ENCODE measurements around the gene GNB1L. TPM values are rescaled to one million over a fixed set of nuclear protein-coding genes. Genes with fewer than 3 reads are reported as not detected.

Gene GNB1L
- total and polyA plus RNA-seq, 4 donors: 3.2 to 10.3 (median 5.3) TPM

GRCh38 chr22:19754701-19755144 lies 100.0 kb downstream of the GNB1L start:
- peaks cover 81% of the 10 kb centered on the region for H3K27me3 ChIP-seq (ENCODE audit: control insufficient read depth, insufficient read depth, low read length)
- H3K9me3 ChIP-seq (ENCODE audit: control insufficient read depth, insufficient read depth, low read length): no peaks in the 10 kb centered on the region
- WGBS (ENCODE audit: insufficient coverage): 24% methylated on average over 14 of the region's 14 CpGs
- peaks cover 37% of the 10 kb centered on the region for H3K4me1 ChIP-seq (ENCODE audit: control insufficient read depth, insufficient read depth, low read length)
- no peak for DNase-seq (ENCODE audit: low read depth in 4 of 6, low spot score in 6 of 6)
- no peak overlapping the region for H3K4me3 ChIP-seq (ENCODE audit: low read depth, low read length)
- H3K27ac ChIP-seq (ENCODE audit: low read depth, low read length): no peak overlapping the region
- H3K36me3 ChIP-seq (ENCODE audit: control insufficient read depth, insufficient read depth, low read length): no peaks in the 10 kb centered on the region

GRCh38 chr22:19753996-19754700 lies 100.5 kb downstream of the GNB1L start:
- no peaks in the 10 kb centered on the region for H3K36me3 ChIP-seq (ENCODE audit: control insufficient read depth, insufficient read depth, low read length)
- H3K27me3 ChIP-seq (ENCODE audit: control insufficient read depth, insufficient read depth, low read length): peaks cover 75% of the 10 kb centered on the region
- DNase-seq (ENCODE audit: low read depth in 4 of 6, low spot score in 6 of 6): no peak
- H3K4me1 ChIP-seq (ENCODE audit: control insufficient read depth, insufficient read depth, low read length): peaks cover 31% of the 10 kb centered on the region
- no peaks in the 10 kb centered on the region for H3K9me3 ChIP-seq (ENCODE audit: control insufficient read depth, insufficient read depth, low read length)
- 52% methylated on average over 14 of the region's 14 CpGs for WGBS (ENCODE audit: insufficient coverage)
- H3K27ac ChIP-seq (ENCODE audit: low read depth, low read length): no peak overlapping the region
- no peak overlapping the region for H3K4me3 ChIP-seq (ENCODE audit: low read depth, low read length)

DNA sequence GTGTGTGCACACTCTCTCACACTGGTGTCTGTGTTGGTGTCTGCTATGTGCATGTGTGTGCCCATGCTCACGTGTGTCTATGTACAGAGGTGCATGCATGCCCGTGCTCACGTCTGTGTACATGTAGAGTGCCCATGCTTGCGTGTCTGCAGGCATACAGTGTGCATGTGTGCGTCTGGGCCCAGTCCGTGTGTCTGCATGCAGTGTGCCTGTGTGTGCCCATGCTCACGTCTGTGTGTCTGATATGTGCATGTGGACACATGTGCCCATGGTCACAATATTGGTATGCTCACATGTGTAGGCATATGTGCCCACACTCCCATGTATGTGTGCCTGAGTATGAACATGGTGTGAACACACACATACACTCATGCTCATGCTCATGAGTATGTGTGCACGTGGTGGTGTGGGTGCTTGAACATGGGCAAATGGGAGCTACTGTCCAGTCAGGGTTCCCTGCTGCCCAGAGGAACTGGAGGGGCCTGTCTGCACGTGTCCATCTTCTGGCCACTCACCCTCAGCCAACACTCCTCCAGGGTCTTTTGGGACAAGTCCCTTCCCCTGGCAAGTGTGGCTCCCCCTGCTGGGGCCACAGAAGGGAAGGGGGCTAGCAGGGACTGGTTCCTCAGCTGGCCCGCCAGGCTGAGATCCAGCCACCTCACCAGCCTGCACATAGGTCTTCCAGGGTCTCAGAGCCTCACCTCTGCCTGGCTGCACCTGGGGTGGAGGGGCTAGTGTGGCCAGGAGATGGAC lies 101.4 kb downstream of the GNB1L start:
- H3K4me3 ChIP-seq (ENCODE audit: low read depth, low read length): no peak overlapping the region
- peaks cover 66% of the 10 kb centered on the region for H3K27me3 ChIP-seq (ENCODE audit: control insufficient read depth, insufficient read depth, low read length)
- no peaks in the 10 kb centered on the region for H3K9me3 ChIP-seq (ENCODE audit: control insufficient read depth, insufficient read depth, low read length)
- no peak for DNase-seq (ENCODE audit: low read depth in 4 of 6, low spot score in 6 of 6)
- H3K36me3 ChIP-seq (ENCODE audit: control insufficient read depth, insufficient read depth, low read length): no peaks in the 10 kb centered on the region
- 79% methylated on average over 9 of the region's 10 CpGs for WGBS (ENCODE audit: insufficient coverage)
- no peak overlapping the region for H3K27ac ChIP-seq (ENCODE audit: low read depth, low read length)
- H3K4me1 ChIP-seq (ENCODE audit: control insufficient read depth, insufficient read depth, low read length): peaks cover 26% of the 10 kb centered on the region

DNA sequence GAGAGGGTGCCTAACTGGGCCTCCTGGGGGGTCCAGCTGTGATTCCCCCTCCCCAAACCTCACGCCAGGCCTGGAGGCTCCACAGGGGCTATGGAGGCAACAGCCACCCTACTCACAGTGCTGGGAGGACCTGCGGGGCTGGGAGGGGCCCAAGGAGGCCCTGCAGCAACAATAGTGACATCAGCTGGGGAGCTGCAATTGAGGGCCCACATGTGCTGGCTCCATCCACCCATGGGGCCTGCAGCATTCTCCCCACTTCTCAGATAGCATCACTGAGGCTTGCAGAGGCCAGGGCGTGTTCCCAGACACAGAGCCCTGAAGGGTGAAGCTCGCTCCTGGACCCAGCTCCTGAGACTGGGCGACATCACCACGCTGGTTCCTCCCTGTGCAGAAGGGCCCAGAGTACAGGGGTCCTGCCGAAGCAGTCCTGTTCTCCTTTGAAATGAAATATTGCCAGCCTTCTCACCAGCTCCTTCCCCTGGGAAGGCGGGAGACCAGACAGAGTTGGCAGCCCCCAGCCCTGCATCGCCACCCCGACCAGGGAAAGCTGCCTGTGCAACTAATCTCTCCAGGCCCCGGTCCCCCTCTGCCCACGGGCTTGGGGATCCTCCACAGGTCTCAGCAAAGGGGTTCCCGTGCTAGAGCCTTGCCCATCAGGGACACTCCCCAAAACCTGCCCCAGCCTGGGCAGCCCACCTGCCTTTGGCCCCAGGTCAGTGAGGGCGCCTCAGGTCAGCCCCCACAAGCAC lies 103.0 kb downstream of the GNB1L start:
- Histone ChIP-seq H3K4me1 (ENCODE audit: control insufficient read depth, insufficient read depth, low read length) (peaks cover 21% of the 10 kb centered on the region), H3K9me3 (ENCODE audit: control insufficient read depth, insufficient read depth, low read length) (no peaks in the 10 kb centered on the region), H3K27ac (ENCODE audit: low read depth, low read length) (no peak overlapping the region), H3K27me3 (ENCODE audit: control insufficient read depth, insufficient read depth, low read length) (peaks cover 51% of the 10 kb centered on the region), H3K4me3 (ENCODE audit: low read depth, low read length) (no peak overlapping the region), H3K36me3 (ENCODE audit: control insufficient read depth, insufficient read depth, low read length) (no peaks in the 10 kb centered on the region)
- no peak for DNase-seq (ENCODE audit: low read depth in 4 of 6, low spot score in 6 of 6)
- WGBS (ENCODE audit: insufficient coverage): 78% methylated on average over 13 of the region's 14 CpGs

DNA sequence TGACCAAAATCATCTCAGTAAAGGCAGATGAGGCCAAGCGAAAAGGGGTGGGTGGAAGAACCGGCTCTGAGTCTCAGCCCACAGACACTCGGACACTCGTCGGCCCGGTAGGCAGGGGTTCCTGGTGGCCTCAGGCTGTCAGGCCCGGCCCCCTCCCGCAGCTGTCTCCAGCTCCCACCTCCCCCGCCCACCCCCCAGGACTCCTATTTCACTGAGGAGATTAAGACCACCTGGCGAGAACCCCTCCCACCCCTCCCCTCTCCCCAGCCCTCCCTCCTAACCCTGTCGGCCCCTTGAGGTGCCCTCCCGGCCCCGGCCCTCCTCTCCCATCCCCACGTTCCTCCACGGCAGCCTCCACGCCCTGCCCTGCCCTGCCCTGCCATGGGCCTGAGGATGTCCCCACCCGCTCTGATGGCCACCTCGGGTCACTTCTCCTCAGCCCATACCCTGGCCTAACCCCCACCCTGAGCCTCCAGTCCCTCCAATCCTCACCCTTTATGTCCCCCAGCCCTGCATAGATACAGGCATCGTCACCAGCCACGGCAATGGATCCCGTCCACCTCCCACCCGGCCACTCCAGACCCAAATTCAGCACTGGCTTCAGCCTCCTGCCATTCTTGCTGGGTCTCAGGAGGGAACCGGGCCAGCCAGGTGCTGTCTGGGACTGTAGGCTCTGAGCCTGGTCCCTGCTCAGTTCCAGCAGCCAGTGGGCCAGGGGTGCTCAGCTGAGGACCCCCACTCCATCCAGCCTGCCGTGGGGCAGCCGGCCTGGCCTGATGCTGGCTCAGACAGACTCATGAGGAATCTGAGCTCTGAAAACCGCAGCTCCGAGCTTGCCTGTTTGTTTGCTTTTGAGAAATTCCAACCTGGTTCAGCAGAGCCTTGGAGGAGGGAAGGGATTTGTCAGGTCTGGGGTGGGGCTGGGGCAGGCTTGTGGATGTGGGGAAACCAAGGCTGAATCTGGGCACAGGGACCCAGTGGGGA lies 103.9 kb downstream of the GNB1L start:
- DNase-seq (ENCODE audit: low read depth in 4 of 6, low spot score in 6 of 6): no peak
- Histone ChIP-seq H3K27me3 (ENCODE audit: control insufficient read depth, insufficient read depth, low read length) (peaks cover 42% of the 10 kb centered on the region), H3K36me3 (ENCODE audit: control insufficient read depth, insufficient read depth, low read length) (no peaks in the 10 kb centered on the region), H3K4me1 (ENCODE audit: control insufficient read depth, insufficient read depth, low read length) (peaks cover 19% of the 10 kb centered on the region), H3K9me3 (ENCODE audit: control insufficient read depth, insufficient read depth, low read length) (no peaks in the 10 kb centered on the region), H3K4me3 (ENCODE audit: low read depth, low read length) (no peak overlapping the region), H3K27ac (ENCODE audit: low read depth, low read length) (no peak overlapping the region)
- 55% methylated on average over 24 of the region's 27 CpGs for WGBS (ENCODE audit: insufficient coverage)

DNA sequence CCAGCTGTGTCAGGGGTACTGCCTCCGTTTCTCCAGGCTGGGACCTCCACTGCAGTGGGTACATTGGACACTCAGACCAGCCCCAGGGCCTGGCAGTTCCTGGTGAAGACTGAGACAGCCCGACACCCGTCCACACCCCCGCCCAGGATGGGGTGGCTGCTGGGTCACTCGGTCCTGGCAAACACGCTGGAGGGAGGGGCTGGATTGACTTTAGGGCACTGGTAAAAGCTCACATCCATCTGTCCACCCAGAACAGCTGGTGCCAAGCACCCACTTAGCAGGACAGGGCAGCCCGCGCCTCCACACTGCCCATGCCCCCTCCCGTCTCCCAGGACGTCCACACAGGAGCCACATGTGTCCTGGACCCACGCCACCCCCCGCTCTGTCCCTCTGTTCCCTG lies 104.8 kb downstream of the GNB1L start:
- peaks cover 33% of the 10 kb centered on the region for H3K27me3 ChIP-seq (ENCODE audit: control insufficient read depth, insufficient read depth, low read length)
- DNase-seq (ENCODE audit: low read depth in 4 of 6, low spot score in 6 of 6): no peak
- H3K4me1 ChIP-seq (ENCODE audit: control insufficient read depth, insufficient read depth, low read length): peaks cover 17% of the 10 kb centered on the region
- no peak overlapping the region for H3K27ac ChIP-seq (ENCODE audit: low read depth, low read length)
- no peaks in the 10 kb centered on the region for H3K9me3 ChIP-seq (ENCODE audit: control insufficient read depth, insufficient read depth, low read length)
- peaks cover 3% of the 10 kb centered on the region for H3K36me3 ChIP-seq (ENCODE audit: control insufficient read depth, insufficient read depth, low read length)
- 81% methylated on average over 7 of the region's 12 CpGs for WGBS (ENCODE audit: insufficient coverage)
- no peak overlapping the region for H3K4me3 ChIP-seq (ENCODE audit: low read depth, low read length)

- DNase-seq (ENCODE audit: low read depth in 4 of 6, low spot score in 6 of 6): no peak
- 59% methylated on average over 14 of the region's 15 CpGs for WGBS (ENCODE audit: insufficient coverage)
- Histone ChIP-seq H3K36me3 (ENCODE audit: control insufficient read depth, insufficient read depth, low read length) (peaks cover 3% of the 10 kb centered on the region), H3K4me3 (ENCODE audit: low read depth, low read length) (no peak overlapping the region), H3K27ac (ENCODE audit: low read depth, low read length) (no peak overlapping the region), H3K4me1 (ENCODE audit: control insufficient read depth, insufficient read depth, low read length) (peaks cover 12% of the 10 kb centered on the region), H3K27me3 (ENCODE audit: control insufficient read depth, insufficient read depth, low read length) (peaks cover 25% of the 10 kb centered on the region), H3K9me3 (ENCODE audit: control insufficient read depth, insufficient read depth, low read length) (no peaks in the 10 kb centered on the region)
Measured at GRCh38 chr22:19748991-19749664, 105.5 kb downstream of the GNB1L start.

DNA sequence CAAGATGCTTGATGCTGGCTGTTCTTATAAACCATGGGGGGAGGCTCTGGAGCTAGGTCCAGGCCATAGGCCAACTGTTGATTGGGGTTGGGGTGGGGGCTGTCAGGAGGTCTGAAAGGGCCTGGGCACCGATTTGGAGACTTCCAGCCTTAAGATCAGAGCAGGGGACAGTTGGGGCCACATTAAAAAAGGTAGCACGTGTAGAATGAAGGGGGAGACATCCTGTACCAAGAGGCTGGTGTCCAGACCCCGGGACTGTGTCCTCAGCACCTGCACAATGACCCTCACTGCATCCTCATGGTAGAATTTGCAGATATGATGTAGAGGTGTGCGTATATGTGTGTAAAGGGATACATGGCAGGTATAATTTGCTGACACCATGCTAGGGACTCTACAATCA lies 106.5 kb downstream of the GNB1L start:
- Histone ChIP-seq H3K4me1 (ENCODE audit: control insufficient read depth, insufficient read depth, low read length) (peaks cover 12% of the 10 kb centered on the region), H3K27ac (ENCODE audit: low read depth, low read length) (no peak overlapping the region), H3K36me3 (ENCODE audit: control insufficient read depth, insufficient read depth, low read length) (peaks cover 3% of the 10 kb centered on the region), H3K4me3 (ENCODE audit: low read depth, low read length) (no peak overlapping the region), H3K9me3 (ENCODE audit: control insufficient read depth, insufficient read depth, low read length) (no peaks in the 10 kb centered on the region), H3K27me3 (ENCODE audit: control insufficient read depth, insufficient read depth, low read length) (peaks cover 15% of the 10 kb centered on the region)
- no peak for DNase-seq (ENCODE audit: low read depth in 4 of 6, low spot score in 6 of 6)
- WGBS (ENCODE audit: insufficient coverage): 64% methylated on average over 2 of the region's 4 CpGs
